Naive B cell (primary cell): ENCODE measurements around the gene YDJC. TPM values are rescaled to one million over a fixed set of nuclear protein-coding genes. Genes with fewer than 3 reads are reported as not detected.
"Not testable (repeated sequence)": the region's sequence is repeated elsewhere in the genome, so short reads cannot be mapped to it uniquely, and the experiment has no call there.

Source experiments
- ATAC-seq, 2 donors: fragments of 150-1000 bp; cut with Tn5 transposase; 2 replicates each; pipeline ENCODE4 v1.10.0; 2021; ENCODE audit warnings: low read depth in 2 of 2, mild to moderate bottlenecking in 2 of 2, moderate library complexity in 2 of 2
- DNase-seq: peaks from one replicate; pipeline ENCODE4 v3.0.0; 2022
- H3K27ac Mint-ChIP-seq, 6 donors: one replicate each; pipeline ENCODE4 v1.8.0; 2020 to 2022; ENCODE audit warnings: mild to moderate bottlenecking in 6 of 6, mixed read lengths in 6 of 6, moderate library complexity in 5 of 6, inconsistent platforms in 2 of 6
- H3K27me3 Mint-ChIP-seq, 3 donors: one replicate each; pipeline ENCODE4 v1.8.0; 2021 to 2022; ENCODE audit warnings: mixed read lengths in 3 of 3, mild to moderate bottlenecking in 1 of 3
- H3K36me3 Mint-ChIP-seq, 2 donors: one replicate each; pipeline ENCODE4 v1.8.0; 2020 to 2022; ENCODE audit warnings: mixed read lengths in 2 of 2, inconsistent platforms in 1 of 2, mild to moderate bottlenecking in 1 of 2
- H3K4me1 Mint-ChIP-seq, 3 donors: one replicate each; pipeline ENCODE4 v1.8.0; 2020 to 2022; ENCODE audit warnings: mixed read lengths in 3 of 3, inconsistent platforms in 1 of 3, mild to moderate bottlenecking in 1 of 3, moderate library complexity in 1 of 3
- H3K4me3 Mint-ChIP-seq, 8 donors: one replicate each; pipeline ENCODE4 v1.8.0; 2020 to 2022; ENCODE audit warnings: mild to moderate bottlenecking in 8 of 8, mixed read lengths in 8 of 8, moderate library complexity in 8 of 8, inconsistent platforms in 2 of 8
- H3K9me3 Mint-ChIP-seq, 7 donors: one replicate each; pipeline ENCODE4 v1.8.0; 2020 to 2022; ENCODE audit warnings: mixed read lengths in 7 of 7, mild to moderate bottlenecking in 5 of 7, inconsistent platforms in 2 of 7, moderate library complexity in 1 of 7
- polyA plus RNA-seq, 6 donors: library from polyadenylated mRNA; unstranded; fragments of 300-500 nt; fragmentation: Illumina TruSeq; gene quantifications; one replicate each; pipeline ENCODE4 v1.2.3, GENCODE V29; 2021; ENCODE audit warnings: low read depth in 6 of 6

YDJC gene
- 10 to 100 TPM; 54.7 to 97.9 (median 65.1) TPM for polyA plus RNA-seq

GRCh38 chr22:21629255-21630149 lies at the start of gene YDJC:
Gene YDJC, minus strand, starts transcription at chr22:21630022. Its CDS starts 8 bp downstream, at chr22:21630014.
- ATAC-seq (peak; percentile 84), DNase-seq (peak; percentile 96)
- peak within 1 kb of the TSS; percentile 82 to 97 (median 92) for H3K27ac Mint-ChIP-seq
- no peaks in the 10 kb centered on the region for H3K9me3 Mint-ChIP-seq
- H3K27me3 Mint-ChIP-seq = no peaks in the 10 kb centered on the region
- peaks cover 29 to 59% (median 46%) of the 10 kb centered on the region in 3 donors for H3K4me1 Mint-ChIP-seq
- no peaks in the 10 kb centered on the region for H3K36me3 Mint-ChIP-seq
- H3K4me3 Mint-ChIP-seq = peak within 1 kb of the TSS; percentile 87 to 97 (median 95)

- Mint-ChIP-seq H3K36me3 (peaks cover 0 to 17% of the 10 kb centered on the region in 2 donors), H3K9me3 (no peaks in the 10 kb centered on the region), H3K4me1 (peaks cover 0 to 10% (median 0%) of the 10 kb centered on the region in 3 donors), H3K4me3 (no peak overlapping the region), H3K27ac (no peak overlapping the region), H3K27me3 (no peaks in the 10 kb centered on the region)
- DNase-seq = no peak
- ATAC-seq = no peak
Measured at GRCh38 chr22:21679383-21679782, 49.6 kb upstream of the YDJC start.

GRCh38 chr22:21678842-21679241 lies 49.0 kb upstream of the YDJC start:
- Mint-ChIP-seq H3K36me3 (peaks cover 0 to 17% of the 10 kb centered on the region in 2 donors), H3K4me1 (peaks cover 0 to 10% (median 0%) of the 10 kb centered on the region in 3 donors)
- not testable (repeated sequence) for H3K27ac Mint-ChIP-seq, ATAC-seq, H3K27me3 Mint-ChIP-seq, H3K9me3 Mint-ChIP-seq, DNase-seq, H3K4me3 Mint-ChIP-seq

- H3K9me3 Mint-ChIP-seq = no peaks in the 10 kb centered on the region
- H3K36me3 Mint-ChIP-seq = peaks cover 0 to 13% of the 10 kb centered on the region in 2 donors
- ATAC-seq (no peak), DNase-seq (no peak)
- no peak overlapping the region for H3K4me3 Mint-ChIP-seq
- H3K27me3 Mint-ChIP-seq = no peaks in the 10 kb centered on the region
- H3K27ac Mint-ChIP-seq = peak overlapping the region in 1 of 6 donors; percentile 87
- H3K4me1 Mint-ChIP-seq = peaks cover 0 to 20% (median 0%) of the 10 kb centered on the region in 3 donors
Measured at GRCh38 chr22:21677606-21678443, 48.0 kb upstream of the YDJC start.

GRCh38 chr22:21674638-21675245 lies 44.9 kb upstream of the YDJC start:
- Mint-ChIP-seq H3K36me3 (peaks cover 4 to 18% of the 10 kb centered on the region in 2 donors), H3K4me3 (no peak overlapping the region), H3K27ac (peak overlapping the region in 2 of 6 donors; percentile 33 to 36), H3K9me3 (no peaks in the 10 kb centered on the region), H3K27me3 (no peaks in the 10 kb centered on the region), H3K4me1 (peaks cover 2 to 20% (median 2%) of the 10 kb centered on the region in 3 donors)
- DNase-seq (no peak), ATAC-seq (no peak)

GRCh38 chr22:21673534-21674321 lies 43.9 kb upstream of the YDJC start:
- Mint-ChIP-seq H3K4me1 (peaks cover 4 to 27% (median 7%) of the 10 kb centered on the region in 3 donors), H3K36me3 (peaks cover 4 to 18% of the 10 kb centered on the region in 2 donors), H3K27me3 (no peaks in the 10 kb centered on the region), H3K27ac (peak overlapping the region in 3 of 6 donors; percentile 36 to 90 (median 61)), H3K4me3 (peak overlapping the region in 1 of 8 donors; percentile 27), H3K9me3 (no peaks in the 10 kb centered on the region)
- no peak for ATAC-seq
- no peak for DNase-seq

- H3K27ac Mint-ChIP-seq = peak overlapping the region in 1 of 6 donors; percentile 28
- DNase-seq (no peak), ATAC-seq (no peak)
- peaks cover 4 to 18% of the 10 kb centered on the region in 2 donors for H3K36me3 Mint-ChIP-seq
- H3K4me1 Mint-ChIP-seq = peaks cover 8 to 33% (median 17%) of the 10 kb centered on the region in 3 donors
- no peaks in the 10 kb centered on the region for H3K9me3 Mint-ChIP-seq
- H3K4me3 Mint-ChIP-seq = peak overlapping the region in 1 of 8 donors; percentile 30
- H3K27me3 Mint-ChIP-seq = no peaks in the 10 kb centered on the region
Measured at GRCh38 chr22:21672107-21672629, 42.3 kb upstream of the YDJC start.

- Mint-ChIP-seq H3K4me1 (peaks cover 17 to 46% (median 38%) of the 10 kb centered on the region in 3 donors), H3K36me3 (peaks cover 4 to 8% of the 10 kb centered on the region in 2 donors), H3K27ac (no peak overlapping the region), H3K4me3 (peak overlapping the region in 5 of 8 donors; percentile 23 to 75 (median 61)), H3K27me3 (no peaks in the 10 kb centered on the region), H3K9me3 (no peaks in the 10 kb centered on the region)
- DNase-seq (no peak), ATAC-seq (no peak)
Measured at GRCh38 chr22:21669026-21669425, 39.2 kb upstream of the YDJC start.

GRCh38 chr22:21666786-21667185 lies 37.0 kb upstream of the YDJC start:
- ATAC-seq = no peak
- DNase-seq = no peak
- no peaks in the 10 kb centered on the region for H3K27me3 Mint-ChIP-seq
- H3K27ac Mint-ChIP-seq = peak overlapping the region; percentile 22 to 99 (median 74)
- peaks cover 0 to 4% of the 10 kb centered on the region in 2 donors for H3K36me3 Mint-ChIP-seq
- peaks cover 21 to 38% (median 34%) of the 10 kb centered on the region in 3 donors for H3K4me1 Mint-ChIP-seq
- no peaks in the 10 kb centered on the region for H3K9me3 Mint-ChIP-seq
- H3K4me3 Mint-ChIP-seq = peak overlapping the region; percentile 95 to 100 (median 99)

GRCh38 chr22:21665047-21665851 lies 35.4 kb upstream of the YDJC start:
- DNase-seq = no peak
- H3K4me3 Mint-ChIP-seq = peak overlapping the region; percentile 95 to 100 (median 99)
- ATAC-seq = no peak
- no peaks in the 10 kb centered on the region for H3K9me3 Mint-ChIP-seq
- no peaks in the 10 kb centered on the region for H3K27me3 Mint-ChIP-seq
- no peaks in the 10 kb centered on the region for H3K36me3 Mint-ChIP-seq
- H3K27ac Mint-ChIP-seq = peak overlapping the region; percentile 96 to 99 (median 99)
- peaks cover 21 to 38% (median 34%) of the 10 kb centered on the region in 3 donors for H3K4me1 Mint-ChIP-seq

GRCh38 chr22:21663738-21664137 lies 33.9 kb upstream of the YDJC start:
- Mint-ChIP-seq H3K9me3 (no peaks in the 10 kb centered on the region), H3K27ac (peak overlapping the region in 3 of 6 donors; percentile 34 to 85 (median 82)), H3K4me1 (peaks cover 17 to 31% (median 24%) of the 10 kb centered on the region in 3 donors), H3K36me3 (no peaks in the 10 kb centered on the region), H3K27me3 (no peaks in the 10 kb centered on the region), H3K4me3 (peak overlapping the region in 7 of 8 donors; percentile 2 to 86 (median 56))
- ATAC-seq = no peak
- no peak for DNase-seq
